ENCODE results near the gene MRPL27. TPM values are rescaled to one million over a fixed set of nuclear protein-coding genes. Genes with fewer than 3 reads are reported as not detected.

The MRPL27 gene
- polyA plus RNA-seq, 1 donor from 2014 or later: 118 TPM

- Histone ChIP-seq H2AFZ (ENCODE audit: low read depth, low read length) (no peak overlapping the region), H3K4me3 (ENCODE audit: low read length) (no peak overlapping the region), H3F3A (ENCODE audit: insufficient read depth, low read length, poor library complexity, severe bottlenecking) (no peaks in the 10 kb centered on the region), H3K27ac (ENCODE audit: low read length) (no peak overlapping the region), H3K36me3 (ENCODE audit: insufficient read depth, low read length) (no peaks in the 10 kb centered on the region), H3K79me2 (replicated peaks; ENCODE audit: insufficient read depth, low read length) (no peaks in the 10 kb centered on the region), H3K27me3 (ENCODE audit: insufficient read depth, low read depth, low read length) (no peaks in the 10 kb centered on the region), H3K4me2 (ENCODE audit: low read length) (no peak overlapping the region), H4K20me1 (ENCODE audit: insufficient read depth) (no peaks in the 10 kb centered on the region), H3K9me2 (ENCODE audit: insufficient read depth, low read length) (no peaks in the 10 kb centered on the region), H3K9ac (ENCODE audit: low read length) (no peak overlapping the region), H3K9me3 (ENCODE audit: low read length) (no peaks in the 10 kb centered on the region)
- no peak for TF ChIP-seq EZH2 (IDR thresholded peaks at IDR 0.05; ENCODE audit: borderline replicate concordance, insufficient read depth, low read length, poor library complexity, severe bottlenecking)
- TF ChIP-seq, protein P1, sequence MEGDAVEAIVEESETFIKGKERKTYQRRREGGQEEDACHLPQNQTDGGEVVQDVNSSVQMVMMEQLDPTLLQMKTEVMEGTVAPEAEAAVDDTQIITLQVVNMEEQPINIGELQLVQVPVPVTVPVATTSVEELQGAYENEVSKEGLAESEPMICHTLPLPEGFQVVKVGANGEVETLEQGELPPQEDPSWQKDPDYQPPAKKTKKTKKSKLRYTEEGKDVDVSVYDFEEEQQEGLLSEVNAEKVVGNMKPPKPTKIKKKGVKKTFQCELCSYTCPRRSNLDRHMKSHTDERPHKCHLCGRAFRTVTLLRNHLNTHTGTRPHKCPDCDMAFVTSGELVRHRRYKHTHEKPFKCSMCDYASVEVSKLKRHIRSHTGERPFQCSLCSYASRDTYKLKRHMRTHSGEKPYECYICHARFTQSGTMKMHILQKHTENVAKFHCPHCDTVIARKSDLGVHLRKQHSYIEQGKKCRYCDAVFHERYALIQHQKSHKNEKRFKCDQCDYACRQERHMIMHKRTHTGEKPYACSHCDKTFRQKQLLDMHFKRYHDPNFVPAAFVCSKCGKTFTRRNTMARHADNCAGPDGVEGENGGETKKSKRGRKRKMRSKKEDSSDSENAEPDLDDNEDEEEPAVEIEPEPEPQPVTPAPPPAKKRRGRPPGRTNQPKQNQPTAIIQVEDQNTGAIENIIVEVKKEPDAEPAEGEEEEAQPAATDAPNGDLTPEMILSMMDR (IDR thresholded peaks at IDR 0.05; ENCODE audit: poor library complexity, severe bottlenecking): no peak
Observed at GRCh38 chr17:50332196-50332595, 40.8 kb downstream of the MRPL27 start.

DNA sequence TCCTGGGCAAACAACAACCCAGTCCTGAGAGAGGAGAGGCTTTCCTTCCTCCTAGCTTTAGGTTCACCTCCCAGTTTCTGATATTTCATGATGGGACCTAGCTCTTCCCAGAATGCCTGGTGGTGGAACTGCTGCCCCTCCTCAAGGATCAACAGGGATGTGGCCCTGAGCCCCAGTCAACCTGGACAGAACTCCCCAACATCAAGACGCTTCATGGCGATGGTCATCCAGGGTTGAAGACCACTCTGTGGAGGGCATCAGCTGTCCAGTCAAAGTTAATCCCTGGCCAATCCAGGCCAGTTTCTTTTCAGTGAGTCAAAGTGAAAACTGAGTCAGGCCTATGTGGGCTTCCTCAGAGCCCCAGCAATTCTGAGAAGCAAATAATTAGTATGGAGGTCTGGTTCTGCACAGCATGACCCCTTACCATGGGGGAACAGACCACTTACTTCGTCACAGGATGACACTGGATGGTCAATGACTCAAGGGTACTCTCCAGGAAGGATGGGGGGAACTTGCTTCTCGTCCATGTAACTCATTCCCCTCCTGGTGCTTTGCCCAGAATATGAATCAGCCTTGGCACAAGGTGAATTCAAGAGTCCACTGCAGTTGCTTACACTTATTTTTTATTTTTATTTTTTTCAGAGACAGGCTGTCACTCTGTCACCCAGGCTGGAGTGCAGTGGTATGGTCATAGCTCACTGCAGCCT, 41.7 kb downstream of the MRPL27 start:
- Histone ChIP-seq H3K27me3 (ENCODE audit: insufficient read depth, low read depth, low read length) (no peaks in the 10 kb centered on the region), H3K79me2 (replicated peaks; ENCODE audit: insufficient read depth, low read length) (no peaks in the 10 kb centered on the region), H2AFZ (ENCODE audit: low read depth, low read length) (no peak overlapping the region), H3K36me3 (ENCODE audit: insufficient read depth, low read length) (no peaks in the 10 kb centered on the region), H4K20me1 (ENCODE audit: insufficient read depth) (no peaks in the 10 kb centered on the region), H3K9ac (ENCODE audit: low read length) (no peak overlapping the region), H3K27ac (ENCODE audit: low read length) (no peak overlapping the region), H3K4me3 (ENCODE audit: low read length) (no peak overlapping the region), H3K9me3 (ENCODE audit: low read length) (no peaks in the 10 kb centered on the region), H3K9me2 (ENCODE audit: insufficient read depth, low read length) (no peaks in the 10 kb centered on the region), H3K4me2 (ENCODE audit: low read length) (no peak overlapping the region), H3F3A (ENCODE audit: insufficient read depth, low read length, poor library complexity, severe bottlenecking) (no peaks in the 10 kb centered on the region)
- TF ChIP-seq SMC3 (conservative IDR thresholded peaks at IDR 0.05; ENCODE audit: poor library complexity): no peak

DNA sequence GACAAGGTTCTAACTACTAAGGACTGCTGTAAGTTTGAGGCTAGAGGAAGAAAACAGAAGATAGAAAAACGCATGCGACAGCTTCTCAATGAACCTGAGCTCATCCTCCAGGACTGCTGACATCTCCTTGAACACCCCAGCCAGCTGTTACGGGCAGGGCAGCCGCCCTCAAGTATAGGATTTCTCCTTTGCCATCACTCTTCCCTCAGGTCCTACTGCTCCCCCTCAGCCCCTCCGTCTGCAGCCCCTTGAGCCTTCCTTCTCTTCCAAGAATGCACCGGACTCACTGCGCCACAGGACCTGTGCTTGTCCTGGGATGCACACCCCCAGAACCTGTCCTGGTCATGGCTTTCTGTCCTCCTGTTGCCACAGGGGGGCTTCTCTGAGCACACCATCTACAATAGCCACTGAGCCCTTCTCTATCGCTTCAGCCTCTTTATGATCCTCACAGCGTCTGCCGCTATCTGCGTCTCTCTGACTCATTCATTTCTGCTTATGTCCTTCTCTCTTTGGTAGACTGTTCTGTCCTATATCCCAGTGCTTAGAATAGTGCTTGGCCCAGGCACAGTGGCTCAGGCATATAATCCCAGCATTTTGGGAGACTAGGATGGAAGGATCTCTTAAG, 42.7 kb downstream of the MRPL27 start:
- no peaks in the 10 kb centered on the region for H3F3A ChIP-seq (ENCODE audit: insufficient read depth, low read length, poor library complexity, severe bottlenecking)
- no peaks in the 10 kb centered on the region for H3K9me2 ChIP-seq (ENCODE audit: insufficient read depth, low read length)
- no peak overlapping the region for H2AFZ ChIP-seq (ENCODE audit: low read depth, low read length)
- no peaks in the 10 kb centered on the region for H3K36me3 ChIP-seq (ENCODE audit: insufficient read depth, low read length)
- no peaks in the 10 kb centered on the region for H3K27me3 ChIP-seq (ENCODE audit: insufficient read depth, low read depth, low read length)
- no peak overlapping the region for H3K4me3 ChIP-seq (ENCODE audit: low read length)
- no peak overlapping the region for H3K9ac ChIP-seq (ENCODE audit: low read length)
- H4K20me1 ChIP-seq (ENCODE audit: insufficient read depth): no peaks in the 10 kb centered on the region
- TF ChIP-seq EP300 (conservative IDR thresholded peaks at IDR 0.05; ENCODE audit: poor library complexity, severe bottlenecking) (no peak), SMC3 (conservative IDR thresholded peaks at IDR 0.05; ENCODE audit: poor library complexity) (no peak), EZH2 (IDR thresholded peaks at IDR 0.05; ENCODE audit: borderline replicate concordance, insufficient read depth, low read length, poor library complexity, severe bottlenecking) (no peak), TAF1 (IDR thresholded peaks at IDR 0.05; ENCODE audit: low read depth) (no peak), MXI1 (conservative IDR thresholded peaks at IDR 0.05; ENCODE audit: poor library complexity, severe bottlenecking) (no peak), RAD21 (conservative IDR thresholded peaks at IDR 0.05) (no peak), POLR2AphosphoS5 (IDR thresholded peaks at IDR 0.05) (no peak)
- TF ChIP-seq, protein P1 (IDR thresholded peaks at IDR 0.05; ENCODE audit: poor library complexity, severe bottlenecking): no peak
- TF ChIP-seq, protein P2, sequence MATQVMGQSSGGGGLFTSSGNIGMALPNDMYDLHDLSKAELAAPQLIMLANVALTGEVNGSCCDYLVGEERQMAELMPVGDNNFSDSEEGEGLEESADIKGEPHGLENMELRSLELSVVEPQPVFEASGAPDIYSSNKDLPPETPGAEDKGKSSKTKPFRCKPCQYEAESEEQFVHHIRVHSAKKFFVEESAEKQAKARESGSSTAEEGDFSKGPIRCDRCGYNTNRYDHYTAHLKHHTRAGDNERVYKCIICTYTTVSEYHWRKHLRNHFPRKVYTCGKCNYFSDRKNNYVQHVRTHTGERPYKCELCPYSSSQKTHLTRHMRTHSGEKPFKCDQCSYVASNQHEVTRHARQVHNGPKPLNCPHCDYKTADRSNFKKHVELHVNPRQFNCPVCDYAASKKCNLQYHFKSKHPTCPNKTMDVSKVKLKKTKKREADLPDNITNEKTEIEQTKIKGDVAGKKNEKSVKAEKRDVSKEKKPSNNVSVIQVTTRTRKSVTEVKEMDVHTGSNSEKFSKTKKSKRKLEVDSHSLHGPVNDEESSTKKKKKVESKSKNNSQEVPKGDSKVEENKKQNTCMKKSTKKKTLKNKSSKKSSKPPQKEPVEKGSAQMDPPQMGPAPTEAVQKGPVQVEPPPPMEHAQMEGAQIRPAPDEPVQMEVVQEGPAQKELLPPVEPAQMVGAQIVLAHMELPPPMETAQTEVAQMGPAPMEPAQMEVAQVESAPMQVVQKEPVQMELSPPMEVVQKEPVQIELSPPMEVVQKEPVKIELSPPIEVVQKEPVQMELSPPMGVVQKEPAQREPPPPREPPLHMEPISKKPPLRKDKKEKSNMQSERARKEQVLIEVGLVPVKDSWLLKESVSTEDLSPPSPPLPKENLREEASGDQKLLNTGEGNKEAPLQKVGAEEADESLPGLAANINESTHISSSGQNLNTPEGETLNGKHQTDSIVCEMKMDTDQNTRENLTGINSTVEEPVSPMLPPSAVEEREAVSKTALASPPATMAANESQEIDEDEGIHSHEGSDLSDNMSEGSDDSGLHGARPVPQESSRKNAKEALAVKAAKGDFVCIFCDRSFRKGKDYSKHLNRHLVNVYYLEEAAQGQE (IDR thresholded peaks at IDR 0.05; ENCODE audit: borderline replicate concordance): no peak
- H3K79me2 ChIP-seq (replicated peaks; ENCODE audit: insufficient read depth, low read length): no peaks in the 10 kb centered on the region
- H3K27ac ChIP-seq (ENCODE audit: low read length): no peak overlapping the region
- no peak overlapping the region for H3K4me2 ChIP-seq (ENCODE audit: low read length)
- no peaks in the 10 kb centered on the region for H3K9me3 ChIP-seq (ENCODE audit: low read length)
